ENCODE results near the gene TYW5. TPM values are rescaled to one million over a fixed set of nuclear protein-coding genes. Genes with fewer than 3 reads are reported as not detected.
A peak's percentile ranks its signal among the peaks of the same experiment; 100 is the strongest.

Gene TYW5, protein sequence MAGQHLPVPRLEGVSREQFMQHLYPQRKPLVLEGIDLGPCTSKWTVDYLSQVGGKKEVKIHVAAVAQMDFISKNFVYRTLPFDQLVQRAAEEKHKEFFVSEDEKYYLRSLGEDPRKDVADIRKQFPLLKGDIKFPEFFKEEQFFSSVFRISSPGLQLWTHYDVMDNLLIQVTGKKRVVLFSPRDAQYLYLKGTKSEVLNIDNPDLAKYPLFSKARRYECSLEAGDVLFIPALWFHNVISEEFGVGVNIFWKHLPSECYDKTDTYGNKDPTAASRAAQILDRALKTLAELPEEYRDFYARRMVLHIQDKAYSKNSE
- total RNA-seq (10 to 100 TPM in 4 of 5 experiments, 1 to 10 TPM in 1; 6.3 to 13.3 (median 11.2) TPM), polyA plus RNA-seq (1 to 10 TPM; 2.7 to 3.7 TPM), total RNA-seq (19.5 reads per million, percentile 50 among the genes with 10 or more reads in this experiment)

DNA sequence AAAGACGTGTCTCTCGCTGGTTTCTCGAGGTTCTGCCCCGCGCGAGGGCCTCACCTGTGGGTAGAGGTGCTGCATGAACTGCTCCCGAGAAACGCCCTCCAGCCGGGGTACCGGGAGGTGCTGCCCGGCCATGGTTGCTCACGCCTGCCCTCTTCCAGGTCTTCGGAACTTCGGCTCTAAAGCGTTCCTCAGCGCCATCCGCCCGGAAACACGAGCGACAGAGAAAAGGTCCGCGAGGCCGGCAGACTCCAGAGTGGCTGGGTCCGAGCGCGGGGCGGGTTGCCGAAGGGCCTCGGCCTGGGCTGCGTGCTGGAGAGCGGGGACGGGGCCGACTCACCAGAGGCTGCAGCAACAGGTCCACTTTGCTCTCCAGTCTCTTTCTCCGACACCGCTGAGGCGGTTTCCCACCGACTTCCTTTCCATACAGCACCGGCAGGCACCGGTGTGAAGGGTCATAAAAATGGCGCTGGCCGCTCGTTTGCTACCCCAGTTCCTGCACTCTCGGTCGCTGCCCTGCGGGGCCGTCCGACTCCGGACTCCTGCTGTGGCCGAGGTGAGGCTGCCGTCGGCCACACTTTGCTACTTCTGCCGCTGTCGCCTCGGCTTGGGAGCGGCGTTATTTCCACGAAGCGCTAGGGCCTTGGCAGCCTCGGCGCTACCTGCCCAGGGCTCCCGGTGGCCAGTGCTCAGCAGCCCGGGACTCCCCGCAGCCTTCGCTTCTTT lies at the start of gene TYW5, which contains the start of gene MAIP1:
TYW5 (minus strand) TSS at position 153 of the 723 bp plus-strand sequence; CDS start at position 132, 21 bp downstream.
MAIP1 (plus strand) TSS at position 244 of the 723 bp plus-strand sequence; CDS start at position 461, 217 bp downstream.
- Histone ChIP-seq H3K9me3 (ENCODE audit: control insufficient read depth in 2 of 3, low read length in 3 of 3) (no peaks in the 10 kb centered on the region), H3K27me3 (ENCODE audit: control insufficient read depth in 2 of 2, insufficient read depth in 2 of 2, low read length in 2 of 2) (no peaks in the 10 kb centered on the region), H3K36me3 (ENCODE audit: control insufficient read depth in 2 of 3, insufficient read depth in 3 of 3, low read length in 3 of 3) (peaks cover 5 to 15% (median 9%) of the 10 kb centered on the region in 3 experiments), H3K27ac (ENCODE audit: low read depth, low read length) (peak within 1 kb of the TSS; percentile 84), H3K4me1 (ENCODE audit: control insufficient read depth in 2 of 2, insufficient read depth in 2 of 2, low read length in 2 of 2) (peaks cover 27 to 34% of the 10 kb centered on the region in 2 donors), H3K4me3 (ENCODE audit: low read length) (peak within 1 kb of the TSS; percentile 95)
- peak within 1 kb of the TSS; percentile 96 to 99 (median 98) for H3K4me3 Mint-ChIP-seq
- H3K4me1 Mint-ChIP-seq = peaks cover 32 to 73% (median 60%) of the 10 kb centered on the region in 7 donors
- H3K9me3 Mint-ChIP-seq = no peaks in the 10 kb centered on the region
- peak; percentile 93 for ATAC-seq
- CTCF ChIA-PET = no interaction called here
- H3K27me3 Mint-ChIP-seq = no peaks in the 10 kb centered on the region
- H3K27ac Mint-ChIP-seq = peak within 1 kb of the TSS; percentile 93 to 98 (median 95)
- intact Hi-C loops (cut with micrococcal nuclease) = loop anchor here (1.0 to 10.0 kb wide), 10 partner anchors 44 to 1117 kb away; partner anchors contain the start of genes BZW1 (in 2 of the 2), C2orf69 (in 2 of the 2), SGO2 (in 2 of the 2) and CLK1 (in 1 of the 2)
- peak; percentile 69 to 85 (median 79) for DNase-seq
- POLR2A ChIA-PET = interaction anchor here (0.7 to 1.2 kb wide), 6 partner anchors 10 to 909 kb away, joined by 3 to 5 read pairs (median 3); partner anchors contain the start of genes C2orf69 and CLK1
- H3K36me3 Mint-ChIP-seq = peaks cover 0 to 14% (median 0%) of the 10 kb centered on the region in 5 donors

DNA sequence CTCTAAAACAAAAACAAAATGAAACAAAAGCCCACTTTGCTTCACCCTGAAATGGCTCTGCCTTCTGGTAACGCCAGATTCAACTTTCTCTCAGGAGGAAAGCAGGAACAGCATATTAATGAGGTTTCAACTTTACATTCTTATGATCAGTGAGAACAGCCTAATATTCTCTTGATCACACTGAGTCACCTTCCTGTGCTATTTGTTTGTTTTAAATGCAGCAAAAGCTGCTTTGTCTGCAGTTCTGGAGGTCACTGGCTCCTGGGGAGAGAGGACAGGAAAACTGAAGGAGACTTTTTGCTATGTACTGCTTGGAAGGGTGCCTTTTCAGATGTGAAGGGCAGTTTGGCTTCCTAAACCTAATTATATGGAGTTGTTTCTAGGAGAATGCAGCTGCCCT lies 48.2 kb upstream of the TYW5 start:
- Mint-ChIP-seq H3K9me3 (peaks cover 0 to 11% (median 3%) of the 10 kb centered on the region in 11 donors), H3K27me3 (peaks cover 0 to 52% (median 5%) of the 10 kb centered on the region in 5 donors), H3K36me3 (peaks cover 0 to 4% (median 0%) of the 10 kb centered on the region in 5 donors), H3K27ac (no peak overlapping the region), H3K4me1 (no peaks in the 10 kb centered on the region), H3K4me3 (no peak overlapping the region)
- Histone ChIP-seq H3K27me3 (ENCODE audit: control insufficient read depth in 2 of 2, insufficient read depth in 2 of 2, low read length in 2 of 2) (no peaks in the 10 kb centered on the region), H3K4me1 (ENCODE audit: control insufficient read depth in 2 of 2, insufficient read depth in 2 of 2, low read length in 2 of 2) (no peaks in the 10 kb centered on the region), H3K36me3 (ENCODE audit: control insufficient read depth in 2 of 3, insufficient read depth in 3 of 3, low read length in 3 of 3) (no peaks in the 10 kb centered on the region), H3K27ac (ENCODE audit: low read depth, low read length) (no peak overlapping the region), H3K4me3 (ENCODE audit: low read length) (no peak overlapping the region), H3K9me3 (ENCODE audit: control insufficient read depth in 2 of 3, low read length in 3 of 3) (no peaks in the 10 kb centered on the region)
- ChIA-PET CTCF (no interaction called here), POLR2A (no interaction called here)
- DNase-seq (no peak), ATAC-seq (no peak)
- intact Hi-C loops (cut with micrococcal nuclease) = no loop called here

DNA sequence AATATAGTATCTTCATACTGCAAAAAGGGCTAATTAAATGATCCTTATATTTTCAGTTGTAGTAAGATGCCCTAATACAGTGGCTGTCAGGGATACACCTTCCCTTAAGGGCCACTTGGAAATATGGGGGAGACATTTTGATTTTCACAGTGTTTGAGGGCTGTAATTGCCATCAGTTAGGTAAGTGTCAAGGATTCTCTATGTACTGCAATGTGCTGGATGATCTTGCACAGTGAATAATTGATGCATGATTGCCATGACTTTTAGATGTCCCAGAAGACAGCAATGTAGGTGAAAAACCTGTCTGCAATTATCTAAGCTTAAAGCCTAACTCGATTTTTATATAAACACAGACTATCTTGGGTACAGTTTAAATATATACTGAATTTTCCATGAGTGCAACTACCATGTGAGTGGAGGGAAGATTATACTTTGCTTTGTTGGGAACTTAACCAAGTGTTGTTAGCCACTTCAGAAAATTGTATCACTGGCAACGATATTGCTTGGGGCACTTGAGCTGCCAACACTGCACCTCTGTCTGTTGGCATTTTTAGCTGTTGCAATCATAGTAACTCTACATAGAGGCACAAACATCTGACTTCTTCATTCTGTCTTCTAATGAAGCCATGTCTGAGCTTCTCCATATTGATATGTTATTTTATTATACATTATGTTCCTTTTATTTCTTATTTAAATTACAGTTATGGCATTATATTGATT lies 45.3 kb upstream of the TYW5 start:
- no peaks in the 10 kb centered on the region for H3K27me3 ChIP-seq (ENCODE audit: control insufficient read depth in 2 of 2, insufficient read depth in 2 of 2, low read length in 2 of 2)
- Mint-ChIP-seq H3K27me3 (peaks cover 0 to 33% (median 5%) of the 10 kb centered on the region in 5 donors), H3K4me1 (no peaks in the 10 kb centered on the region), H3K4me3 (no peak overlapping the region), H3K36me3 (peaks cover 0 to under 1% (median 0%) of the 10 kb centered on the region in 5 donors), H3K9me3 (peaks cover 0 to 6% (median 0%) of the 10 kb centered on the region in 11 donors), H3K27ac (no peak overlapping the region)
- no peak for DNase-seq
- ATAC-seq = no peak
- no peaks in the 10 kb centered on the region for H3K9me3 ChIP-seq (ENCODE audit: control insufficient read depth in 2 of 3, low read length in 3 of 3)
- CTCF ChIA-PET = no interaction called here
- no peak overlapping the region for H3K4me3 ChIP-seq (ENCODE audit: low read length)
- POLR2A ChIA-PET = no interaction called here
- no peaks in the 10 kb centered on the region for H3K4me1 ChIP-seq (ENCODE audit: control insufficient read depth in 2 of 2, insufficient read depth in 2 of 2, low read length in 2 of 2)
- no peak overlapping the region for H3K27ac ChIP-seq (ENCODE audit: low read depth, low read length)
- intact Hi-C loops (cut with micrococcal nuclease) = no loop called here
- no peaks in the 10 kb centered on the region for H3K36me3 ChIP-seq (ENCODE audit: control insufficient read depth in 2 of 3, insufficient read depth in 3 of 3, low read length in 3 of 3)

DNA sequence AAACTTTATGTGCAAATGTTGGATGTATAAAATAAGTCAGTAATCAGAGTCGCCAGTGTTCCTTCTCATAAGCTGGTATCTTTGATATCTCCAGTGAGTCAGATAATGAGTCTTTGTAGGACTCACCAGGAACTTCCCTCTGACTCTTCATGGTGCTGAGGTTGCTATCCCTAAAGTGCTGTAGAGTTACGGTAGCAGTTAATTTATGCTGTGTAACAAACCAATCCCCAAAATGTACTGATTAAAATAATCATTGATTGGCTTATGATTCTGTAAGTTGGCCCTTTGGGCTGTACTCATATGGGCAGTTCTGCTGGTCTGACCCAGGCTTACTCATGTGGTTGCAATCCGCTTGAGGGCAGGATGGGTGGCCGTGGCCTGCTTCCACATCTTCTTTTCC lies 43.9 kb upstream of the TYW5 start:
- Mint-ChIP-seq H3K27me3 (peaks cover 0 to 23% (median 4%) of the 10 kb centered on the region in 5 donors), H3K4me1 (no peaks in the 10 kb centered on the region), H3K36me3 (peaks cover 0 to 3% (median 0%) of the 10 kb centered on the region in 5 donors), H3K9me3 (no peaks in the 10 kb centered on the region), H3K27ac (no peak overlapping the region), H3K4me3 (no peak overlapping the region)
- H3K4me1 ChIP-seq (ENCODE audit: control insufficient read depth in 2 of 2, insufficient read depth in 2 of 2, low read length in 2 of 2) = no peaks in the 10 kb centered on the region
- H3K36me3 ChIP-seq (ENCODE audit: control insufficient read depth in 2 of 3, insufficient read depth in 3 of 3, low read length in 3 of 3) = no peaks in the 10 kb centered on the region
- CTCF ChIA-PET = no interaction called here
- ATAC-seq (no peak), DNase-seq (no peak)
- H3K4me3 ChIP-seq (ENCODE audit: low read length) = no peak overlapping the region
- POLR2A ChIA-PET = no interaction called here
- no peaks in the 10 kb centered on the region for H3K27me3 ChIP-seq (ENCODE audit: control insufficient read depth in 2 of 2, insufficient read depth in 2 of 2, low read length in 2 of 2)
- intact Hi-C loops (cut with micrococcal nuclease) = no loop called here
- H3K27ac ChIP-seq (ENCODE audit: low read depth, low read length) = no peak overlapping the region
- H3K9me3 ChIP-seq (ENCODE audit: control insufficient read depth in 2 of 3, low read length in 3 of 3) = no peaks in the 10 kb centered on the region

DNA sequence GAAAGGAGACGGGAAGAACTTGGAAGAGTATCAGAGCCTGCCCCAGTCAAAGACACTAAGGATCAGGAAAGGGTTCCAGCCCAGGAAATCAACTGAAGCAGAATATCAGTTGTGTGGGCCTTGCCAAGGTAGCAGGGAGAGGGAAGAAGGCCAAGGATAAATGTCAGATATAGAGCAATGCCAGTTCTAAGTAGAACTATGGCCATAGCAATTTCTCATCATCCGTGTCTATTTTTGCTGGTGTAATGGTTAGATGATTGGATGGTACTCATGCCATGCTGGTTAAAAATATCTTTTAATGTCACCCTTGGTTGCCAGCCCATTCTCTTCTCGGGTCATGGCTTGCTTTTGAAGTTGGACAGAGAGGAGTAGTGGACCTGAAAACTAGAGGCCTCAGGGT lies 42.0 kb upstream of the TYW5 start:
- no peak overlapping the region for H3K27ac ChIP-seq (ENCODE audit: low read depth, low read length)
- no peak for ATAC-seq
- intact Hi-C loops (cut with micrococcal nuclease) = no loop called here
- no peaks in the 10 kb centered on the region for H3K27me3 ChIP-seq (ENCODE audit: control insufficient read depth in 2 of 2, insufficient read depth in 2 of 2, low read length in 2 of 2)
- CTCF ChIA-PET = no interaction called here
- H3K4me1 ChIP-seq (ENCODE audit: control insufficient read depth in 2 of 2, insufficient read depth in 2 of 2, low read length in 2 of 2) = no peaks in the 10 kb centered on the region
- DNase-seq = no peak
- H3K36me3 Mint-ChIP-seq = peaks cover 0 to 3% (median 0%) of the 10 kb centered on the region in 5 donors
- POLR2A ChIA-PET = no interaction called here
- no peak overlapping the region for H3K4me3 Mint-ChIP-seq
- no peaks in the 10 kb centered on the region for H3K9me3 ChIP-seq (ENCODE audit: control insufficient read depth in 2 of 3, low read length in 3 of 3)
- no peak overlapping the region for H3K4me3 ChIP-seq (ENCODE audit: low read length)
- H3K4me1 Mint-ChIP-seq = peaks cover 0 to 3% (median 0%) of the 10 kb centered on the region in 7 donors
- H3K27ac Mint-ChIP-seq = no peak overlapping the region
- peaks cover 0 to 12% (median 2%) of the 10 kb centered on the region in 5 donors for H3K27me3 Mint-ChIP-seq
- no peaks in the 10 kb centered on the region for H3K9me3 Mint-ChIP-seq
- no peaks in the 10 kb centered on the region for H3K36me3 ChIP-seq (ENCODE audit: control insufficient read depth in 2 of 3, insufficient read depth in 3 of 3, low read length in 3 of 3)

DNA sequence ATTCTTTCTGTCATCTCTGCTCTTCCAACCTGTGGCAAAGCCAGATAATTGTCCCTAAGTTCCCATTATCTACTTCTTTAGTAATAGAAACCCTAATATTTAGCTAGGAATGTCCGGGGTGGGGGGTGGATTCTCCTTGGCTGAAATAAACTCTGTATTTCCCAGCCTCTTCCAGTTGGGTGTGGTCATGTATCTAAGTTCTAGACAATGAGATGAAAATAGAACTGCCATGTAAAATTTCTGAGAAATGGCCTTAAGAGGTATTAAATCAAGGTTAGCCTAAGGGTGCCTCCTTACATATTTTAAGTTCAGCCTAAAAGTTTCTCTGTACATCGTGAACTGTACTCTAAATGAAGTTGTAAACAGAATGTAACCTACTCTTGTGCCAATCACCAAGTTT lies 39.6 kb upstream of the TYW5 start:
- CTCF ChIA-PET = no interaction called here
- H3K36me3 Mint-ChIP-seq = peaks cover 0 to 3% (median 0%) of the 10 kb centered on the region in 5 donors
- H3K4me1 Mint-ChIP-seq = peaks cover 0 to 3% (median 0%) of the 10 kb centered on the region in 7 donors
- Histone ChIP-seq H3K27ac (ENCODE audit: low read depth, low read length) (no peak overlapping the region), H3K4me1 (ENCODE audit: control insufficient read depth in 2 of 2, insufficient read depth in 2 of 2, low read length in 2 of 2) (no peaks in the 10 kb centered on the region), H3K9me3 (ENCODE audit: control insufficient read depth in 2 of 3, low read length in 3 of 3) (no peaks in the 10 kb centered on the region), H3K36me3 (ENCODE audit: control insufficient read depth in 2 of 3, insufficient read depth in 3 of 3, low read length in 3 of 3) (no peaks in the 10 kb centered on the region), H3K4me3 (ENCODE audit: low read length) (no peak overlapping the region), H3K27me3 (ENCODE audit: control insufficient read depth in 2 of 2, insufficient read depth in 2 of 2, low read length in 2 of 2) (no peaks in the 10 kb centered on the region)
- DNase-seq = no peak
- H3K27ac Mint-ChIP-seq = no peak overlapping the region
- intact Hi-C loops (cut with micrococcal nuclease) = no loop called here
- peaks cover 0 to 6% (median 0%) of the 10 kb centered on the region in 5 donors for H3K27me3 Mint-ChIP-seq
- no peak for ATAC-seq
- no peak overlapping the region for H3K4me3 Mint-ChIP-seq
- no peaks in the 10 kb centered on the region for H3K9me3 Mint-ChIP-seq
- POLR2A ChIA-PET = no interaction called here
